ENCODE measurements around the gene TNXB. TPM values are rescaled to one million over a fixed set of nuclear protein-coding genes. Genes with fewer than 3 reads are reported as not detected.

Gene TNXB
- polyA plus RNA-seq, 2 of the 4 experiments (the other 2 are of a cell fraction) = 0.80 to 1.7 TPM

DNA sequence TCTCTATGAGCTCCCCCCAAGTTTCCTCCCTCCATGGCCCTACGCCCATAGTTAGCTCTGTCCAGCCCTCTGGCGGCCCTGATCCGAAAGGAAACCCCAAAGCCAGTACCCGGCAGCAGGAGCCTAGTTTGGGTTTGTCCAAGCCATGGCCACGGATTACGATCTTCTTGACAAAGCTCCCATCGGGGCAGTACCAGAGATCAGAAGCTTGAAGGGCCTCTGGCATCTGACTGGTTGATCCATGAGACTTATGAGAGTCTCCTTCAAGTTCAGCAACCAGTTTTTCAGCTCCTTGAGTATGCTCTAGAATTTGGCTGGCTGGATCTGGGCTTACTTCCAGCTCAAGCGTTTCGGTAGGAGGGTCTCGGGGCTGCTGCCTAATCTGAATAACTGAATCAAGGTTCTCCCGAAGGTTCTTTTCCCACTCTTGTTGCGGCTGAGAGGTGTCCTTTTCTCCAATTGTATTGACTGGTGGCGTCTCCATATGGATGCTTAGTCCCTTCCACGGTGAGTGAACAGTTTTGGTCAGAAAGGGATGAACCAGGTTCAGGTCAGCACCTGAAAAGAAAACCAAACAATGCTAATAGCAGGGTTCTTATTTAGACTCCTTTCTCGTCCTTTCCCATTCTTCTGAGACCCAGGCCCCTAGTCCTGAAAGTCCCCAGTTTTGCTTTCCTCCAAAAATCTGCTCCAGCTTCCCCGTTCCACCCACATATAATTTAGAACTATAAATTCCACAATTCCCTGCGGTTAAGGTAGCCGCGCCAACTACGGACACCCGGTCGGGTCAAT is 20.4 kb upstream of the TNXB start:
- POLR2A ChIA-PET = interaction anchor here (0.6 to 2.7 kb wide), 4 partner anchors 10 to 231 kb away, joined by 3 to 10 read pairs (median 6); no protein-coding TSS in a partner anchor
- ATAC-seq (no peak; a peak in 1 of 6 replicates), FAIRE-seq (no peak), DNase-seq (ENCODE audit: low read depth in 1 of 2, low spot score in 1 of 2) (no peak)
- CTCF ChIA-PET = interaction anchor here (0.5 to 4.8 kb wide), 9 partner anchors 10 to 1205 kb away, joined by 3 to 37 read pairs (median 6); partner anchors contain the start of gene PBX2
- no peaks in the 10 kb centered on the region for H3K9me3 ChIP-seq
- TF ChIP-seq EHMT2 (IDR thresholded peaks at IDR 0.05; ENCODE audit: low read depth) (no peak), EHF (CRISPR knock-in tag; IDR thresholded peaks at IDR 0.05) (no peak), ZSCAN20 (CRISPR knock-in tag; IDR thresholded peaks at IDR 0.05) (no peak), HEYL (CRISPR knock-in tag; IDR thresholded peaks at IDR 0.05) (no peak), FOXS1 (CRISPR knock-in tag; IDR thresholded peaks at IDR 0.05) (no peak), CHD4 (IDR thresholded peaks at IDR 0.05; ENCODE audit: borderline replicate concordance) (no peak), NPAS2 (CRISPR knock-in tag; IDR thresholded peaks at IDR 0.05; ENCODE audit: borderline replicate concordance) (no peak), KDM1A (IDR thresholded peaks at IDR 0.05; ENCODE audit: low read depth) (no peak), HDAC2 (IDR thresholded peaks at IDR 0.05) (no peak), ZC3H11A (IDR thresholded peaks at IDR 0.05) (no peak), RCOR1 (IDR thresholded peaks at IDR 0.05; ENCODE audit: low read depth, low read length) (no peak)
- TF ChIP-seq, protein P1, sequence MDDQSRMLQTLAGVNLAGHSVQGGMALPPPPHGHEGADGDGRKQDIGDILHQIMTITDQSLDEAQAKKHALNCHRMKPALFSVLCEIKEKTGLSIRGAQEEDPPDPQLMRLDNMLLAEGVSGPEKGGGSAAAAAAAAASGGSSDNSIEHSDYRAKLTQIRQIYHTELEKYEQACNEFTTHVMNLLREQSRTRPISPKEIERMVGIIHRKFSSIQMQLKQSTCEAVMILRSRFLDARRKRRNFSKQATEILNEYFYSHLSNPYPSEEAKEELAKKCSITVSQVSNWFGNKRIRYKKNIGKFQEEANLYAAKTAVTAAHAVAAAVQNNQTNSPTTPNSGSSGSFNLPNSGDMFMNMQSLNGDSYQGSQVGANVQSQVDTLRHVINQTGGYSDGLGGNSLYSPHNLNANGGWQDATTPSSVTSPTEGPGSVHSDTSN (IDR thresholded peaks at IDR 0.05) = no peak
- TF ChIP-seq, protein P2, sequence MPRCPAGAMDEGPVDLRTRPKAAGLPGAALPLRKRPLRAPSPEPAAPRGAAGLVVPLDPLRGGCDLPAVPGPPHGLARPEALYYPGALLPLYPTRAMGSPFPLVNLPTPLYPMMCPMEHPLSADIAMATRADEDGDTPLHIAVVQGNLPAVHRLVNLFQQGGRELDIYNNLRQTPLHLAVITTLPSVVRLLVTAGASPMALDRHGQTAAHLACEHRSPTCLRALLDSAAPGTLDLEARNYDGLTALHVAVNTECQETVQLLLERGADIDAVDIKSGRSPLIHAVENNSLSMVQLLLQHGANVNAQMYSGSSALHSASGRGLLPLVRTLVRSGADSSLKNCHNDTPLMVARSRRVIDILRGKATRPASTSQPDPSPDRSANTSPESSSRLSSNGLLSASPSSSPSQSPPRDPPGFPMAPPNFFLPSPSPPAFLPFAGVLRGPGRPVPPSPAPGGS (IDR thresholded peaks at IDR 0.05) = no peak
- H3K4me1 ChIP-seq = peaks cover 16% of the 10 kb centered on the region
- H3K27ac ChIP-seq = peak overlapping the region; percentile 78 to 92
- H3K4me3 ChIP-seq = peak overlapping the region; percentile 54
- peak overlapping the region; percentile 92 for H3K4me2 ChIP-seq
- WGBS (ENCODE audit: missing lambda C conversion rate) = 29% methylated on average over 17 of the region's 22 CpGs

DNA sequence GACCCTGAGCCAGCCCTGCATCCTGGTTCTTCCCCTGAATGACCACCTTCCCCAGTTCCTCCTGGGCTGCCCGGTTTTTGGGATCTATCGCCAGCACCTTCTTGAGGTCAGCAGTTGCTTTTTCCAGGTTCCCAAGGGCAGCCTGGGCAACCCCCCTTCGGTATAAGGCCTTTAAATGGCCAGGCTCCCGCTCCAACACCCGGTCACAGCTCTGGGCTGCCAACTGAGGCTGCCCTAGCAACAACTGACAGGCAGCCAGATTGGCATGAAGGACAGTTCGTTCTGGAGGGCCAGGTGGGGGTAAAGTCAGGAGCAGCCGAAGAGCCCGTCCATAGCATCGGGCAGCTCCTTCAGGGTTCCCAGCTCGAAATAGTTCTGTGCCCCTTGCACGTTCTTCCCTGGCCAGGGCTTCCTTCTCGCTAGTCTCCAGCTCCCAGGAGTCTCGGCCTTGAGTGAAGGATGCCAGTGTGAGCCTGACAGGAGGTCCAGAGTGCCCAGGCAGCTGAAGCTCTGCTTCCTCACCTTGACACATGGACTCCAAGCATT is 19.7 kb upstream of the TNXB start:
- H3K4me3 ChIP-seq = peak overlapping the region; percentile 54; the same call in 1 of the 3 replicates
- no peaks in the 10 kb centered on the region for H3K9me3 ChIP-seq
- WGBS (ENCODE audit: missing lambda C conversion rate) = 67% methylated on average over 9 of the region's 13 CpGs
- DNase-seq (ENCODE audit: low read depth in 1 of 2, low spot score in 1 of 2) = no peak
- TF ChIP-seq RFX5 (IDR thresholded peaks at IDR 0.05) (peak; percentile 65), KDM5A (IDR thresholded peaks at IDR 0.05) (no peak)
- ChIA-PET POLR2A (interaction anchor here (0.6 to 2.7 kb wide), 8 partner anchors 10 to 855 kb away, joined by 3 to 10 read pairs (median 4); no protein-coding TSS in a partner anchor), CTCF (interaction anchor here (0.6 to 4.8 kb wide), 8 partner anchors 9 to 67 kb away, joined by 3 to 37 read pairs (median 8); partner anchors contain the start of gene PBX2)
- H3K4me1 ChIP-seq = peaks cover 16% of the 10 kb centered on the region
- H3K27ac ChIP-seq = peak overlapping the region; percentile 51 to 92; a peak in 5 of 6 replicates
- peak overlapping the region; percentile 92 for H3K4me2 ChIP-seq
- ATAC-seq = no peak
- FAIRE-seq = no peak

DNA sequence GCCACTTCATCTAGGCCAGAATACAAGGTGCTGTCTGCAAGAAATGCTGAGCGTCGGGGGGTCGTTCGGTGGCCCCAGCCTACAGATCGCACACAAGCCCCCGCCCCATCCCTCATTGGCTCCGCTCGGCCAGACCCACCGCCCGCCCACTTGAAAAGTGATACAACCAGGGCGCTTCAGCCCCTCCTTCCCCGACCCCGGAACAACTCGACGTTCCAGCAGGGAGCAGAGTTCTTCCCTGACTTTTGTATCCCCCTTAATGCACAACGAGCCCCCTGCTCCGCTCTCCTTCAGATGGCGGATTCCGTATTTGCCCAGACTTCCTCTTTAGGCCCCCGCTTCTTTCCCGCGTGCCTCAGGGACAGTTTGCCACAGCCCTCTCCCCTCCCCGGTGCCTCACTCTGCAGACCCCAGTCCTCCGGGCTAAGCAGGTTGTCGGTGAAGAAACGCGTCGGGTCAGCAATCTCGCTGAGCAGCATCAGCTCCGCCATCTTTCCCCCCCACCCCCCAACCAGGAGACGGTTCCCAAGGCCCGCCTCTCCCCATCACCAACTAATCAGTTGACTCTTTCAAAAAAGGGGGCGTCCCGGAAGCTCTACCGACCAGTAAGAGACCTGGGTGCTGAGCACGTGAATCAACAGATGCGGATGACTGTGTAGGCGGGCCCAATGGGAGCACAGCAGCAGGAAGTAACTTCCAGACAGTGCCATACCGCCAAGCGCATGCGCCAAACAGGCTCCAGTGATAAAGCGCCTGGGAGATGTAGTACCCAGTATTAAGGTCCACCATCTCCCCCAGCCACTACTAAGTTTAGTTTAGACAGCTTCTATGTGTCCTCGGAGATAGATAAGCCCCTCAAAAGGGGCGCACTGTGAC is 18.8 kb upstream of the TNXB start, which contains the start of gene ATF6B:
Gene ATF6B (minus strand): TSS at position 530 of the 876 bp plus-strand sequence. CDS start 39 bp downstream, at position 491.
- 2% methylated on average over 37 of the region's 44 CpGs for WGBS (ENCODE audit: missing lambda C conversion rate)
- H3K9me3 ChIP-seq = no peaks in the 10 kb centered on the region
- peaks cover 16% of the 10 kb centered on the region for H3K4me1 ChIP-seq
- DNase-seq (ENCODE audit: low read depth in 1 of 2, low spot score in 1 of 2) = peak; percentile 98 to 99
- FAIRE-seq = no peak
- H3K4me2 ChIP-seq = peak within 1 kb of the TSS; percentile 92
- H3K27ac ChIP-seq = peak within 1 kb of the TSS; percentile 90 to 97
- ATAC-seq = peak; percentile 94
- ChIA-PET CTCF (interaction anchor here (1.5 to 4.8 kb wide), 5 partner anchors 9 to 70 kb away, joined by 3 to 37 read pairs (median 9); partner anchors contain the start of gene PPT2), POLR2A (interaction anchor here (0.5 to 2.7 kb wide), 13 partner anchors 9 to 856 kb away, joined by 3 to 10 read pairs (median 4); partner anchors contain the start of genes AGPAT1 and PBX2)
- peak within 1 kb of the TSS; percentile 95 for H3K4me3 ChIP-seq
- TF ChIP-seq, protein P3, sequence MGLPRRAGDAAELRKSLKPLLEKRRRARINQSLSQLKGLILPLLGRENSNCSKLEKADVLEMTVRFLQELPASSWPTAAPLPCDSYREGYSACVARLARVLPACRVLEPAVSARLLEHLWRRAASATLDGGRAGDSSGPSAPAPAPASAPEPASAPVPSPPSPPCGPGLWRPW (IDR thresholded peaks at IDR 0.05) = no peak
- TF ChIP-seq KDM1A (IDR thresholded peaks at IDR 0.05; ENCODE audit: low read depth) (no peak), JUNB (IDR thresholded peaks at IDR 0.05) (no peak), POLR2A (IDR thresholded peaks at IDR 0.05; ENCODE audit: low read length) (peak; percentile 33), SMC3 (IDR thresholded peaks at IDR 0.05) (no peak), GATA3 (IDR thresholded peaks at IDR 0.05; ENCODE audit: borderline replicate concordance) (no peak), JUN (IDR thresholded peaks at IDR 0.05) (0 out of 5 replicates have a peak, but pooled peaks of 1 of the 2 experiments have one; percentile 21), PHF8 (IDR thresholded peaks at IDR 0.05; ENCODE audit: borderline replicate concordance, low read depth) (peak; percentile 58; the same call in 1 of the 2 replicates), ZC3H11A (IDR thresholded peaks at IDR 0.05) (no peak), FOSB (CRISPR knock-in tag; IDR thresholded peaks at IDR 0.05) (no peak), KDM5A (IDR thresholded peaks at IDR 0.05) (peak; percentile 86), ZFP36 (IDR thresholded peaks at IDR 0.05; ENCODE audit: borderline replicate concordance, partially characterized antibody) (no peak)
- TF ChIP-seq, protein P4, sequence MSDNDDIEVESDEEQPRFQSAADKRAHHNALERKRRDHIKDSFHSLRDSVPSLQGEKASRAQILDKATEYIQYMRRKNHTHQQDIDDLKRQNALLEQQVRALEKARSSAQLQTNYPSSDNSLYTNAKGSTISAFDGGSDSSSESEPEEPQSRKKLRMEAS (IDR thresholded peaks at IDR 0.05) = peak; percentile 21; the same call in 1 of the 2 replicates
- TF ChIP-seq, protein P5, sequence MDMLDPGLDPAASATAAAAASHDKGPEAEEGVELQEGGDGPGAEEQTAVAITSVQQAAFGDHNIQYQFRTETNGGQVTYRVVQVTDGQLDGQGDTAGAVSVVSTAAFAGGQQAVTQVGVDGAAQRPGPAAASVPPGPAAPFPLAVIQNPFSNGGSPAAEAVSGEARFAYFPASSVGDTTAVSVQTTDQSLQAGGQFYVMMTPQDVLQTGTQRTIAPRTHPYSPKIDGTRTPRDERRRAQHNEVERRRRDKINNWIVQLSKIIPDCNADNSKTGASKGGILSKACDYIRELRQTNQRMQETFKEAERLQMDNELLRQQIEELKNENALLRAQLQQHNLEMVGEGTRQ (IDR thresholded peaks at IDR 0.05) = peak; percentile 80
- TF ChIP-seq, protein P6, sequence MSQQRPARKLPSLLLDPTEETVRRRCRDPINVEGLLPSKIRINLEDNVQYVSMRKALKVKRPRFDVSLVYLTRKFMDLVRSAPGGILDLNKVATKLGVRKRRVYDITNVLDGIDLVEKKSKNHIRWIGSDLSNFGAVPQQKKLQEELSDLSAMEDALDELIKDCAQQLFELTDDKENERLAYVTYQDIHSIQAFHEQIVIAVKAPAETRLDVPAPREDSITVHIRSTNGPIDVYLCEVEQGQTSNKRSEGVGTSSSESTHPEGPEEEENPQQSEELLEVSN (IDR thresholded peaks at IDR 0.05; ENCODE audit: borderline replicate concordance, low read depth) = no peak
